PC-3 (cell line): Measurements from ENCODE around the gene MYH10.

Source experiments
- CTCF ChIP-seq: fragments of 300-600 bp; sonication (generic); conservative IDR thresholded peaks from 2 replicates; pipeline ENCODE4 v1.5.1; 2017; ENCODE audit warnings: antibody characterized with exemption, low read depth, mild to moderate bottlenecking, low read length
- EZH2 ChIP-seq: fragments of 300-600 bp; sonication (generic); IDR thresholded peaks from one replicate; pipeline ENCODE4 v1.6.1; 2017; ENCODE audit warnings: antibody characterized with exemption, mild to moderate bottlenecking, low read length; ENCODE audit not compliant: unreplicated experiment
- EZH2phosphoT487 ChIP-seq: fragments of 300-600 bp; sonication (generic); IDR thresholded peaks from 2 replicates; pipeline ENCODE4 v1.6.1; 2018; ENCODE audit warnings: mild to moderate bottlenecking, antibody characterized with exemption, low read length, borderline replicate concordance

DNA sequence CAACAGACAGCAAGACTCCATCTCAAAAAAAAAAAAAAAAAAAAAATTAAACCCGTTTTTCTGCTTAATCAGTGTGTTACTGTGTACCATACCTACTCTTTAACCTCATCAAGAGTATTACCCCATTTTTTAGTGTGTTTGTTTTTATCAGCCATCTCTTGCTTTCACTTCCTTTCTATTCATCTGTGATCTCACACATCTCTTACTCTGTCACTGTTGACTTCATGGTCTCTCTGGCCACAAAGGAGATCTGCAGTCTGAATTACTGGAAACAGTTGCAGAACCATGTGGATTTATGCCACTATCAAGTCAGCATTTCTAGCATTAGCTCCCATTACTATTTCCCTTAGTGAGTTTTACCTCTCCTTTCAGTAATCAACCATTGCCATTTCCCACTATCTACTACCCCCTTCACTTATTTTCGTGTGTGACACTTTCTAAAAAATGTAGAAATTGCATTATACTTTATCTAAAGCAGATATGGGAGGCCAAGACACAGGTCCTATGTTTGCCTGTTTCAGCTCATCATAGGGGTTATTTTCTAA is 174.8 kb downstream of the MYH10 start:
- TF ChIP-seq CTCF (no peak), EZH2 (no peak), EZH2phosphoT487 (no peak)
